GM19328 (cell line): ENCODE data around the gene SALL3.

ENCODE experiments used
- ATAC-seq: cut with Tn5 transposase; IDR thresholded peaks from one replicate; pipeline ENCODE4 v1.9.1; 2021; ENCODE audit warnings: mild to moderate bottlenecking, moderate library complexity; ENCODE audit not compliant: unreplicated experiment

SALL3 gene

DNA sequence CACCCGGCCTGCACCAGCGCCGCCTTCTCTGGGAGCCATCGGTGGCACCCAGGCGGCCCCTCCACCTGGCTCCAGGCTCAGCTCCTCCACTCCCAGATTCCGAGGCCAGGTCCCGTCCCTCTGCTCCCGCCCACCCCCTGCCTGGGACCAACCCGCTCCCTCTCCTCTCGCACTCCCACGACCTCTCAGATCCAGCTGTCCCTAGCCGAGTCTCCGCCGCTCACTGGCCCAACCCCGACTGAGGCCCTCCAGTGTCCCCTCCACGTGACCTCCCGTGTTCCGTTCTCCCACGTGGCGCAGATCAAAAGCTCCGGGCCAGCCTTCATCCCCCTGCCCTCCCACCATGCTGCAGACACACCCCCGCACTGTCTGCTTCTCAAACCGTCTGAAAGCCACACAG, 14.4 kb upstream of the SALL3 start:
- no peak for ATAC-seq

DNA sequence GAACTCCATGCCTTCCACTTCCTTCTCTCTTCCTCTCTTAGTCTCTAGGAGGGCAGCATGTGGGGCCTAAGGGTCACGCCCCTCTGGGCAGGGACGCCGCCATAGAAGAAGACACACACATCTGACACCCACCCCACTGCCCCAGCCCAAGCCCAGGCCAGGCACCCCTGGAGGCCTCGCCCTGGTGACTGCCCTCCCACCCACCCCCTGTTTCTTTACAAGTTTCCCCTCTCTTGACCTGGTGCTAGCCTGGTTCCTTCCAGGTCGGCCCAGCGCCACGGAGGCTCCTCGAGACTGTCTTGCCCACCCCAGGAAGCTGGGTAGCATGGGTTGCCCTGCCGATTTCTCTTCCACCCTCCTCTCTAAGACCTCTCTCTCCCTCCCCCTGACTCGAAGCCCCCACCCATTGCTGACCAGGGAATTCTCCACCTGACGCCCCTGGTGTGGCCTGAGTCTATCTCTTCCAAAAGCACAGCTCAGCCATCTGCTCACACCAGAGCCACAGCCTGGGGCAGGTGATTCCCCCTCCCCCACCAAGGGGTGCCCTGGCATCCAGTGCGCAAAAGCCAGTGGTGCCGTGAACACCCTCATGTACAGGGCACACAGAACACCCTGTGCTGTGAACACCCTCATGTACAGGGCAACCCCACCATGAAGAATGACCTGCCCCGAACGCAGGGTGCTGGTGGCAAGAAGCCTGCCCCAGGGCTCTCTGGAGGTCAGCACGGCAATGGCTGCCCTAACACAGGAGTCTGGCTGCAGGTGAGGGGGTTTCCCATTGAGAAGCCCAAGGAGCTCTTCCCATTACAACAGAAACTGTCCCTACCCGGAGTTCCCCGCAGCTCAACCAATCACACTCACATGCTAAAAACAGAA, 13.5 kb upstream of the SALL3 start:
- no peak for ATAC-seq

DNA sequence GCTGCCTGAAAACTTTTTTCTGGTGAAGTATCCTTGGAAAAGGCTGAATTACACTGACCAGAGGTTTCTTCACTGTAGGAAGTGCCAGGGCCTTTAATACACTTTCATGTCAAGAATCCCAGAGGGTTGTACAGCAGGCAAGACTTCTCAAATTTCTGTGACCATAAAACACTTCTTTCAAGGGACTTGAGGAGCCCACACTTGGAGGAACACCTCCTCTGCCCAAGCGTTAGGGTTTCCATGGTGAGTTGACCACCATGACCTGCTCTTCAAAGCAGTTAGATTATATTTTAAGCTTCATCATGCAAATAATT, 12.9 kb upstream of the SALL3 start:
- no peak for ATAC-seq

DNA sequence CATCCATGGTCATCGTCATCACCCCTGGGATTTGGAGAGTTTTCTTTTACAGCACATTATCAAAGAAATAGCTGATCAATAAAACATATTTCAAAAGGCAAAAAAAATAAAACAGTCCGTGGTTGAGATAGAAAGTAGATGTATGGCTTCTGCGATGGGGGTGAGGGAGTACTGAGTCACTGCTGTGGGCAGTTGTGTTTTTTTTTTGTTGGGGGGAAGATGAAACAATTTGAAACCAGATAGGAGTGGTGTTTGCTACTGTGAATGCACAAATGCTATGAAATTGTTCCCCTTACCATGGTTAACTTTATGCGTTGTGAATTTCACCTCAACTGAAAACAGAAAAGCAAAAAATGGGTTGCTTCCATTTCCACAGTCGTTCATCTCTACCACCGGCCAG, 11.9 kb upstream of the SALL3 start:
- no peak for ATAC-seq

DNA sequence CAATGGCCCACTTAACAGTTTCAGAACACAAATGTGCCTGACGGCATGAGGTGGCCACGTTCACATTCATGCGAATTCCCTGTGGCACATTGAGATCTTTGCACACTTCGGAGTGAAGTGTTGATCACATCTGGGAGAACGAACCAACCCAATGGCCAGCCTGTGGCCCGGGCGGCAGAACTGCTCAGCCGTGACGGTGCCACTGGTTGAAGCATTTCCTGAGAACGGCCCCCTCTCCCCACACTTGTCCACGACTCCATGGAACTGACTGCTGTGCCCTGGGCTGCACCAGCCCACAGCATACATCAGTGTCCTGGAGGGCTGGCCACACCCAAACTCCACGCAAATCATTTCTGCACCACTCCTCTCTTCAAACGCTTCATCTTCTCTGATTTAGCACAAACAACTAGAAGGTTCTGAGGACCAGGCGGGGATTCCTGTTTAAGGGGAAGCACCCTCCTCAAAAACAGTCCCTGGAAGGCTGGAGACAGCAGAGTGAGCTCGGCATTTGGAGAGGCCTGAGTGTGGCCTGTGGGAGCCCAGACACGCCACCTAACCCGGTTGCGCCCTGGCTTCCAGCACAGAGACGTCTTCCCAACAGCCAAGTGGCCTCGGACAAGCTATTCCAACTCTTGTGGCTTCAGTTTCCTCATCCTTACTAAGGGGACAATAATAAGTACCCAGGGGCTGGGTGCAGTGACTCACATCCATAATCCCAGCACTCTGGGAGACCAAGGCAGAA, 9.9 kb upstream of the SALL3 start:
- no peak for ATAC-seq

DNA sequence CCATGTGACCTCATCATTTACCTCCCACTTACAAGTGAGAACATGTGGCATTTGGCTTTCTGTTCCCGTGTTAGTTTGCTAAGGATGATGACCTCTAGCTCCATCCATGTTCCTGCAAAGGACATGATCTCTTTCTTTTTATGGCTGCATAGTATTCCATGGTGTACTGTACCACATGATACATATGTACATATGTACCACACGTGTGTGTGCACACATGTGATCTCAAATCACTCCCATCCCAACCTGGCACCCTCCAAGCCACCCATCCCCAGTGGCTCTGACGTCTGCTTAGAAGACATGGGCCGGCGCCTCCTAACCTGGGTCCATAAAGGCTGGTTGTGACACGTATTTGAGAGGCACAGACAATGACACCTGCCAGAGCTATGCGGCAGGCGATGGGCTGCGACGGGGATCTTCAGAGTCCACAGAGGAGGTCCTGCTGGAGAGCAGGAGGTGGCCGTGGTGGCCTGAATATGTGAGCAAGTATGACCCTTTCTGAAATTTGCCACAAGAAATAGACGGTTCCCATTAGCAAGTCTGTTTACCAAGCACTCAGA, 8.8 kb upstream of the SALL3 start:
- no peak for ATAC-seq

DNA sequence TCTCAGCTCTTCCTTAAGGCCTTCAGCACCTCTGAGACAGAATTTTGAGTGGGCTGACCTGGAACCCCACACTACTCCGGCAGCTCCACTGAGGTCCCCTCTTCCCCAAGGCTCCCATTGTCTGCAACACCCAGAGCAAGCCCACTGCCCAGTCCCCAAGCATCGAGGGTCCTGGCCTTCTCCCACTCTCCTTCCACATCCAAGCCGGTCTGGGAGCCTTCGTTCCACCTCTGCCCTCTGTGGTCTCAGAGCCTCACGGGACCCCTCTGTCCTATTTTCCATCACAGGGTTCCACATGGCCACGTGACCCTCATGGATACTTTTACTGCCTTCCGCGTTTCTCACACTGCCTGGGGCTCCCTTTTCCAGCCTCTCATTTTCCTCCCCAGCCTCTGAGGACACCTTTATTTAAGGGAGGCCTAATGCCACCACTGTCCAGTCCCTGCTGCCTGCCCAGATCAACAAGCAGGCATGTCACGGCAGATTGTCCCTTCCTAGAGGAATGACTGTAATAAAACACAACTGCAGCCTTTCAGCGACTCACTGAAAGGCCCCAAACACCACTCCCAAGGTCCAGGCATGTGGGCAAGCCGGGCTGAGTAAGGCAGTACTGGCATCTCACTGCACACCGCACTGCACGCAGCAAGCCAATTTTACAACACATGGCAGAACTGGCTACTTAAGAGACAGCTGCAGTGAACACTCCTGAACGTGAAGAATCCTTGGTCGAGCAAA, 7.9 kb upstream of the SALL3 start:
- no peak for ATAC-seq

DNA sequence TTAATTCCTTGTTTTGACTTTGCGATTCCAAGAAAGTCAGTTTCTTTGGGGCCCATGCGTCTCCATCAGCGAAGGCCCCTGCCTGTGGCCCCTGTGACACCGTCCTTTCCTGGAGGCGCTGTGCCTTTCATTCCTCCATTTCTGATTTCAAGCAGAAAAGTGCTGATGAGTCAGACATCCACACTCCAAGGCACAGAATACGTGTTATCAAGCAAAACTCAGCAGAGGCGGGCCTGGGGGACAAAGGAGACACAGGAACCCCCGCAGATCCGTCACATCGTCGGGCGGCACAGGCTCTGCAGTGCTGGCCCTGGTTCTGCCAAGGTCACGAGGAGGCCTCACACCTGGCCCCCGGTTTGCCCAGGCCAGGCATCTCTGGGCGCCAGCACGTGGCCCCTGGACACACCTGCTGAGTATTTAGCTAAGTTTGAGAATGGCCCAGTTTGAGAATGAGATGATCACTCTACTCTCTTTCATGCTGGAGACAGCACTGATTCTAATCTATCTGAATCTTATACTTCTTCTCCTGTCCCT, 7.2 kb upstream of the SALL3 start:
- ATAC-seq = no peak

DNA sequence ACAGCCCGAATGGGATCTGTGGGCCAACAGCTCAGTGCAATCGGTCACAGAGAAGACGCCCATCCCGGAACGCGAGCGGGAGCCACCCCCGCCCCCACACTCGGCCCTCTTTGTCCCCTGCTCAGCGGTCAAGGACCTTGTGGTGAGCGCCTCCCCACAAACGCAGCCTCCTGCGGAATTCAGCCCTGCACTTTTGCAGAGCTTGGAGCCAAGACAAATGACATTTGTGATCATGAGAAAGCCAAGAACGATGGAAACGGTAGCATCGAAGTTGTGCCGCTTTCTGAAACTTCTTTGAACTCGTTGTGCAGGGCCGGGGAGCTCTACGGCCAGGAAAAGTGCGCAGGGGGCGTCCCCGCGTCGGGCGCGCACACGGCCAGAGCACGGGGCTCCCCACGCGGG, 6.7 kb upstream of the SALL3 start:
- ATAC-seq = no peak

DNA sequence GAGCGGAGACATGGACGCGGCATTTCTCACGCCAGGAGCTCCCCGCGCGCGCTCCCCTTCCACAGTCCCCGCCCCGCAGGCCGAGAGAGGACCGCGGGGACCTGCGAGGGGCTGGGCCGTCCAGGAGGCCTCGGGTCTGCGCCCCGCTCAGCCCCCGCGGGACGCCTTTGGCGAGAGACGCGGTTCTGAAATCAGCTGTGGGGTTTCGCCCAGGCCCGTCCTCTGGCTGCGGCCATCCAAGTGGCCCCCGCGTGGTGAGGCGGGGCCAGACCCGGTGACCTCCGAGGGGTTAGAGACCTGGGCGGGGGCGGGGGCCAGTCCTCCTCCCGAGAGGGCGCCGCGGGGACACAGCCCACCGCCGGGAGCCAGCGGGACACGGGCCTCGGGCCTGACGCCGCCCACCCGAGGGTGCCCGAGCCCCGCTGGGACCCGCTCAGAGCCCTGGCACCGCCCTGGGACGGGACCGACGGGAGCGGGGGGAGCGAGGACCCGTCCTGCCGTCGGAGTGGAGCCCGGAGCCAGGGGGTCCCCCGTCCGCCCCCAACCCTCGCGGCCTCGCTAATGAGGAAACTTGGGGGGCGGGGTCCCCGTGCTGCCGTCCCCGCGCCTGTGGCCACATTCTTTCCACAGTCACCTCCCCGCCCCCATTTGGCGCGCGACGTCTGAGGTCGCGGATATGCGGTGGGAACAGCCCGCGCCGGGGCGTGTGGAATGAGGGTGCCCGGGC, 6.1 kb upstream of the SALL3 start:
- ATAC-seq = no peak

DNA sequence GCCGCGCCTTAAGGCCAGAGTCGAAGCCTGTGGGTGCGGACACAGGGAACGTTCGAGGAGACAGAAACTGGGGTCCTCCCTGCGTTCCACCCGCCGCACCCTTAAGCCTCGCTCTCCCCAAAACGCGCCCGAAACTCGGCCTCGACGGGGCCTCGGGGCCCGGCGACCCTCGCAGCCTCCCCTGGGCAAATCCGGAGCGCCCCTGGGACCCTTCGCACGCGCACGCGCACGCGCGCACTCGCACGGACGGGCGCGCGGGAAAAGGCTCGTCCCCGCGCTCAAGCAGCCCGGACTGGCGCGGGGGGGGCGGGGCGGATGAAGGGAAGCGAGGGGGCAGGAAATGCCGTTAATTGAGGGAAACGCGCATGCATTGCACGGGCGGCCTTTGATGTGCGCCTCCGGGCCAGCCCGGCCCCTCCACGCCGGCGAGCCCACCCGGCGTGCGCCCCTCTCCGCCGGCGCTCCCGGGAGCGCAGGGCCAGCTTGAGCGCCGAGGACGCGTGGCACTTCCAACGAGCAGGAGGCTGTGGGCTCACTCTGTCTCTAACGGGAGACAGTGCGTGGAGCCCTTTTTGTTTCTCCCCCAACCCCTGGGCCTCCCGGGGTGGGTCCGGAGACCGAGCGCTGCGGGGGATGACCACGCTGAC, 5.4 kb upstream of the SALL3 start:
- ATAC-seq = no peak

DNA sequence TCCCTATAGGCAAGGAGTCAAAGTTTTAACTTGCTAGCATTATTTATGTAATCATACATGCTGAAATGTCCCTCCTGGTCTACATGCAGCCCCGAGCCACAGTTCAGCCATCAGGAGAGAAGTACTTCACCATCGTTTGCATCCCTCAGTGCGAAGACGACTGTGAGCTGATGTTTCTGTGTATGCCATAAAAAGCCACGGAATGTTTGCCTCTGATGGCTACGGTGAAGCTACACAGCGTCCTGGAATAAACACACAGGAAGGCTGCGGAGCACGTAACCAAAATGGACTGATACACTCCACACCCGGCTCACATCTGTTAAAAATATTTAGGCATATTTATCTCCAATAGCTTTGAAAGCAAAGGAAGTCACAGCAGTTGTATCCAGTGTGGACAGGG, 4.3 kb upstream of the SALL3 start:
- ATAC-seq = no peak

DNA sequence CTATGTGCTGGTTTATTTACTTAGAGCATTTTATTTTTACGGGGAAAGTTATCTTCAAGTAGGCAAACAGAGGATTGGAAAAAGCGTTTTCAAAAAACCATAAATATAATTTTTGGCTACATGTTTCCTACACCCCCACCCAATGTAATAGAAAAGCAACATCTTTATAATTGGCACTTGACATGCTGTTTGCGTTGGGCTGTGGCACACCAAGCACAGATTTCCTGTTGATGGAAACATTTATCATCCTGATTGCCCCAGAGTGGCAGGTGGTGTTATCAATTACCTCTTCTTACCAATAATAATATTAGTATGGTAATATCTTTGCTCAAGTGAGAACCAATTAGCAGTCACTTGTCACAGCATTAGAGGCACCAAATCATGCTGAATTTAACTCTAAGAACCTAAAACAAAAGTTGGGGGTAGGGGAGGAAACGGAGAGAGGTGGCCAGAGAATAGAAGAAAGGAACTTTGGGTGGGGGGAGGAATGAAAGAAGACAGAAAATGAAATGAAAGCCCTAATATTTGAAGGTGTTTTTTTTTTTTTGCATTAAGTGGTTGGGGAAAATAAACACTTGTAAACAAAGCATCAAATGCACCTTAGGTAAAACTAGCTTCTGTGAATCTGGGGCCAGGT, 3.8 kb upstream of the SALL3 start:
- no peak for ATAC-seq

DNA sequence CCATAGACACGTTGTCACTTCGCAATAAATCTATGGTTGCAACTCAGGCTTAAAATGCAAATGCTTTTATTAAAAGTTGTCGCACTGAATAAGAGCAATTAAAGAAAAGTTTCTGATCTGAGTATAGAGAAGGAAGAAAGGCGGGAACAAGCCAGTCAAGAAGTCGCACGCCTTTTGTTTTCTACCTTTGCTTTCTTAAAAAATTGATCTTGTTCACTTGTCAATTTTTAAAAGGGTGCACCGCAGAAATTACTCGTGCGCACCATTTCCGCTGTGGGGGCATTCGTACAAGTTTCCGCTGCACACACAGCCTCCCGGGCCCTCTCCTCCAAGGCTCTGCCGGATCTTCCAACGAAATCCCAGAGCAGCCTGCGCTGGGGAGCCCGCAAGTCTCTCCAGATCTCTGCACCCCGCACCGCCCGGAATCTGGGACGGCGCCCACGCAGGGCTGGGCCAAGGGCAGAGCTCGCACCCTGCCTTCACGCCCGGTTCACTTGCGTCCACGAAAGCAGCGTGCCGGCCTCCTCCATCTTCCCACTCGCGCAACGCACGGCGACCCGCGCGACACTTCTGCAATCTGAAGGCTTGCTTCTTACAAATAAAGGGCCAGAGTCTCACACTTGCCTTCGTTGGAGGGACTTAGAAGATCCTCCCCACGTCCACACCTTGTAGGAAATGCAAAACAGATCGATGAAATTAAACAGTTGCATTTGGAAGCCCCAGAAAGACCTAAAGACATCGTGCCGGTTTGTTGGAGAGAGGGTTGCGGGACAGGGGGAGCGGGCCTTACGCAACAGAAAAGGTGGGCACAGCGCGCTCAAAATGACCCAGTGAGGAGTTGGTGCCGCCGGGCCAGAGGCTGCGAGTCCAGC, 2.6 kb upstream of the SALL3 start:
- no peak for ATAC-seq

DNA sequence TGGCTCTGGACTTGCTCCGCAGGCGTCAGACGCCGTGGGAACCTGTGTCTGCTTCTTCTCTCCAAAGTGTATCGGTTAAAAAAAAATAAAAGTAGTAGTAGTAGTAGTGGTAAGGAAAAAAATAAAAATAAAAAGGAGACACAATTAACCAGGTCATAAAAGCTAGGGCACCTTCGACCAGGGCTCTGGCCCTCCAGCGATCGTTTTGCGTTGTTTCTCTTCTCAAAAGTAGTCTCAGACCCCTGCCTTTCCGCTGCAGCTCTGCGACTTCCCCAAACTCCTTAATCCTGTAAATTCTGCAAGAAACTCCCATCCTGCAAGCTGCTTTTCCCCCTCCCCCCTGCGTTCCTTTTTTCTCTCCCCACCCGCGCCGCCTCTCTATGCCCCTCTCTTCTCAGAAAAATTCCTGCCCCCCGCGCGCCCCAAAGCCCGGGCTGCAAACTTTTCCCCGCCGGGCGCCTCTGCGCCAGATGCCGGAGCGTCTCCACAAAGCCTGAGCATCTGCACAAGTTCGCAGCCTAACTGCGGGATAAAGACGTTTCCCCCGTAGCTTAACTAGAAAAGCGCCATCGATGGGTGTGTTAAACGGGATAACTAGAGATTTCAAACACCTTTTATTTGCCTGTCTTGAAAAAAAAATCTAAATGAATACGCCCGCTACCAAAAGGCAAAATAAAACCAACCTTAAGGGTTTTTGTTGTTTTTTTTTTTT, 1.8 kb upstream of the SALL3 start:
- no peak for ATAC-seq

DNA sequence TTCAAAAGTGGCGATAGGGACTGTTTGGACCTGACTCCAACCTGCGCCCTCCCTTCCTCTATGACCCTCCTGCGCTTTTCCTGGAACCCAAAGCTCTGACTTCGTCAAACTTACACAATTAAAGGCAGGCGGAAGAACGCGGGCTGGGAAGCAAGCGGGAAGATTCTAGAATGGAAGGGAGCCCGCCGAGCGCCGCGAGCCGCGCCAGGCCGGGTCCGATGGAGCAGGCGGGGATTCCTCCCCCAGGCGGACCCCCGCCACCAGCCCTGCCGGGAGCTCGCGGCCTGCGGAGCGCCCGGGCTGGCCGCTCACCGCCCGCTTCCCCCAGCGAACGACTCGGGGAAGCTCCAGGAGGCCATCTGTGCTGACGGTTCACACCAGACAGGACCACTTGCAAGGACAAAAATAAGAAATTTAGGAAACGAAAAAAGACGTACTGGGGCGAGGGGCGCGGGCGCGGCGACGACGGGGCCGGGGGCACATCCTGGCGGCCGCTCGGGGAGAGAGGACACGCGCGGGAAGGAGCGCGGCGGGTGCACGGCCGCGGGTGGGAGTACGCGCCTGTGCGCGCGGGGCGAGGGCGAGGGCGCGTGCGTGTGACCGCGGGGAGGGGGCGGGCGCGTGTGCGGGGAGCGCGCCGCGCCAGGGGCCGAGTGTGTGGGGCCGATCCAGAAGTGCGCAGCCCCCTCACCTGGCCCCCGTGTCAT, 1.1 kb upstream of the SALL3 start:
- no peak for ATAC-seq

DNA sequence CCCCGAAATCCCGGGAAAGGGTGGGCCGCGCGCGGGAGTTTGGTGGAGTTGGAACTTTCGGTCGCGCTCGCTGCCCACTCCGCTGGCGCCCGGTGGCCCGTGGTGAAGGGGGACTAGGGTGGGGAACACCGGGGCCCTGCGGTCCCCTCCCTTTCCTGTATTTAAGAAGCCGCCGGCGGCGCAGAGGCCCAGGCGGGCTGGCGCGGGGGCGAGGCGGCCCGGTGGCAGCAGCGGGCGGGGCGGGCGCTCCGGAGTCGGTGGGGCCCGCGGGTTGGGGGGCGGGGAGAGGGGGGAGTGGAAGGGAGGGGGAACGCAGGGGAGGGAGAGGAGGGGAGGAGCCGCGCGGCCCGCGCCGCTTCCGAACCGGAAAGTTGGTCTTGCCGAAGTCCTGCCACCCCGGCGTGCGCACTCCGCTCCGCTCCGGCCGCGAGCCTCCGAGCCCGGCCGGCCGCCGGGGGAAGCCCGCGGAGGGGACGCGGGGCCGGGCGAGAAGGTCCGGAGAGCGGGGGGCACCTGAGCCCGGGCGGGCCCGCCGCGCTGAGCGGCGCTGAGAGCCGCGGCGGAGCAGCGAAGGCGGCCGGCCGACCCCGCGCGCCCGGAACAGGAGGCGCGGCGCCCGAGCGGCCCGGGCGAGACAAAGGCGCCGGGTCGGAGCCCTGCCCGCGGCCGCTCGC, 425 bp upstream of the SALL3 start:
- no peak for ATAC-seq
